Measurements from ENCODE around the gene SLC17A7.
"Not testable (repeated sequence)": the region's sequence is repeated elsewhere in the genome, so short reads cannot be mapped to it uniquely, and the experiment has no call there.

Gene SLC17A7

DNA sequence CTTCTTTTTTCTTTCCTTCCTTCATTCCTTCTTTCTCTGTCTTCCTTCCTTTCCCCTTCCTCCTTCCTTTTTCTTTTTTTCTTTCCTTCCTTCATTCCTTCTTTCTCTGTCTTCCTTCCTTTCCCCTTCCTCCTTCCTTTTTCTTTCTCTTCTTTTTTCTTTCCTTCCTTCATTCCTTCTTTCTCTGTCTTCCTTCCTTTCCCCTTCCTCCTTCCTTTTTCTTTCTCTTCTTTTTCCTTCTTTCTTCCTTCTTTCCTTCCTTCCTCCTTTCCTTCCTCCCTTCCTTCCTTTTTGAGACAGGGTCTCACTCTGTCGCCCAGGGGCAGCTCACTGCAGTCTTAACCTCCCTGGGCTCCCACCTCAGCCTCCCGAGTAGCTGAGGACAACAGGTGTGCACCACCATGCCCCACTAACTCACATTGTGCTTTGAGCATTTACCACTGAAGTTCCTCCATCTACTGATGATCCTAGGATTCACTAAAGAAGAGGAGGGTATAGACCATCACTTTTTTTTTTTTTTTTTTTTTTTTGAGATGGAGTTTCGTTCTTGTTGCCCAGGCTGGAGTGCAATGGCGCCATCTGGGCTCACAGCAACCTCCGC lies 2.9 kb upstream of the SLC17A7 start:
- not testable (repeated sequence) for DNase-seq (ENCODE audit: low read depth)

DNA sequence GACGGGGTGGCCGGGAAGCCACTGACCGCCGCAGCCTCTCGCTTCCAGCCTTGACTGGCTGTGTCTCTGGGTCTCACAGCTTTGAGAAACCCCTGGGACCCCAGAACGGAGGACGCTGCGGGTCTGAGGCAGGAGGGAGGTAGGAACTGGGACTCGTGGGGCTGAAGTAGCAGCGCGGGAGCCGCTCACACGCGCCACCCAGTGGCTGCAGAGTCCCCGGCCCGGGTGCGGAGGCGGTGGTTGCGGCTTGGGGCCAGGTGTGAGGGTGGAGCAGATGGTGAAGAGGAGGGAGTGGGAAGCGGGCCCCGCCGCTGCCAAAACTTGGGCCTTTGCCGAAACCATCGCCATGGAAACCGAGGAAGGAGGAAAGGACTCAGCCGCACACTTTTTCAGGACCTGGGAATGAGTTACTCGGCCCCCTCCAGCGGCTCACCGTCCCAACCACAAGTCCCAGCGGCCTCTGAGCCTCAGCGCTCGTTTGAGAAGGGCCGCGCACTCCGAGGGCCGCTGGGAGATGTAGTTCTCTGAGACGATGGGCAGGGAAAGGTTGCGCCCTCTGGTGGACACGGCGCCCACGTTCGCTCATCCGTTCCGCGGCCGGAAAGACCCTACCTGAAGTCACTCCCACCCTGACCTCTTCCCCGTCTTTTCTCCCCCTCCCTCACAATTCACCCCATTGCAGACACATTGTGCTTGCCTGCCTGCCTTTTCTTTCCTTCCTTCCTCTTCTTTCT lies 2.2 kb upstream of the SLC17A7 start:
- DNase-seq (ENCODE audit: low read depth), result peak; percentile 92

DNA sequence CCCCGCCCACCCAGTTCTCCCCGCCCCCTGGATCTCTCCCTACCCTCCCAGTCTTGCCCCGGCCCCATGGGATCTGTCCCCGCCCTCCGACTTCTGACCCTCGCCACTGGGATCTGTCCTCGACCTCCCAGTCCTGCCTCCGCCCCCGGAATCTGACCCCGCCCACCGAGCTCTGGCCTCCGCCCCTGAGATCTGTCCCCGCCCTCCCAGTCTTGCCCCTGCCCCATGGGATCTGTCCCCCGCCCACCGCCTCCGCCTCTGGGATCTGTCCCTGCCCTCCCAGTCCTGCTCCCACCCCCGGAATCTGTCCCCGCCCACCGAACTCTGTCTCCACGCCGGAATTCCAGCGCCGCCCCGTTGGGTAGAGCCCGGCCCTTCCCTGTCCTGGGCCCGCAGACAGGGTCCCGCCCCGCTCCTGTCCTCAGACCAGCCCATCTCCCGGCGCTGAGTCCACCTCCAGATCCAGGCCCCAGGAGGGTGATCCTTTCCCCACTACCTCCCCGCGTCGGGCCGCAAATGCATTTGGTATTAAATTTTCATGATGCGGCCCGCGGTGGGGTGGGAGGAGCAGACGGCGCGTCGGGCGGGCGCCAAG lies 1.5 kb upstream of the SLC17A7 start:
- peak; percentile 71 for DNase-seq (ENCODE audit: low read depth)

DNA sequence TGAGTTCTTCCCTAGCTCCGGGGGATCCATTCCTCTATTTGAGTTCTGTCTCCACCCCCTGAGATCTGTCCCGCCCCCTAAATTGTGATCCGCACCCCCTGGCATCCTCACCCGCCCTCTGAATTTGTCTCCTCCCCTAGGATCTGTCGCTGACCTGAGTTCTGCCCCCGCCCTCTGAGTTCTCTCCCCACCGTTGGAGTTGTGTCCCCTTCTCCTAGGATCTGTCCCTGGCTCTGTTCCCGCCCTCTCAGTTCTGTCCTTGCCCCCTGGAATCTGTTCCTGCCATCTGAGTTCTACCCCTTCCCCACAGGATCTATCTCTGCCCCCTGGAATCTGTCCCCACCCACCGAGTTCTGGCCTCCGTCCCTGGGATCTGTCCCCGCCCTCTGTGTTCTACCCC lies 1.0 kb upstream of the SLC17A7 start:
- DNase-seq (ENCODE audit: low read depth), result no peak

DNA sequence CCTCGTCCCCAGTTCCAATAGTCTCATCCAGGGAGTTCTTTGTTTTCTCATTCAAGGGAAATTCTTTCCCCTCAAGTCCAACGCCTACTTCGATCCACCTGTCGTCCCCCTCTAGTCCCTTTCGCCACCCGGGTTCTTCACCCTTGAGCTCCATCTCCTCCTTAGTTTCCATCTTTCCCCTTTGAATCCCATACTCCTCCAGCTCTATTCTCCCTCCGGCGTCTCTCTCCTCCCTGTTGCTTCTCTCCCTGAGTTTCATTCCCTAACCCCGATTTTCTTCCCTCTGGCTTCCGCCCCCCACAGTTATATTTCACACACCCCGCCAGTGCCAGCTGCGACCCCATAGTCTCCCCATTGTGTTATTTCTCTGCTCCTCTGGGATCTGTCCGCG lies 628 bp upstream of the SLC17A7 start:
- no peak for DNase-seq (ENCODE audit: low read depth)

DNA sequence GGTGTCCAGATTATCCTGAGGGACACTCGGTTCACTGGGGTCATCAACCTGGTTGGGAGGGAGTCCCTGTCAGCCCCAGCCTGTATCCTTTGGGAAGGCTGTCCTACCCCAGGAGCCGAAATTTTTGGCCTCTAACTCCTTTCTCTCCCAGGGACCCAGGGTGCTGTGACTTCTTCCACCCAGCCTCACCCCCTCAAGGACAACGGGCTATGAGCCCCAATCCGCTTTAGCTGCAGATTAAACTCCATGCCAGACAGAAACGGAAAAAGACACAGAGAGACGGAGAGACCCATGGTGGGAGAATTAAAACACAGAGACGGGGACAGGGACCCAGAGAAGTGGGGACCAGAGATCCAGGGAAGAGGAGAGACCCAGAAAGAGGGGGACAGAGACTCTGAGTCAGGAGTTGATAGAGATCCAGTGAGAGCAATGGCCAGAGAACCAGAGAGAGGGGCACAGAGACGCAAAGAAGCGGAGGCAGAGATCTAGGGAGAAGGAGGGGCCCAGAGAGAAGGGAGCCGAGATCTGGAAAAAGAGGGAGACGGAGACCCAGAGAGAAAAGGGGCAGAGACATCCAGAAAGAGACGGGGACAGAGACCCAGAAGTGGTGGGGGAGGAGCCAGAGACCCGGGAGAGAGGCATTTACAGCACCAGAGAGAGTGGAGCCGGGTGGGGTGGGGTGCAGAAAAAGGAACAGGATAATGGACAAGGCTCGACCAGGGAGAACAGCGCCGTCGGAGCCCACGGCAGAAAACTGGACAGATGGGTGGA lies 703 bp downstream of the SLC17A7 start:
- no peak for DNase-seq (ENCODE audit: low read depth)

DNA sequence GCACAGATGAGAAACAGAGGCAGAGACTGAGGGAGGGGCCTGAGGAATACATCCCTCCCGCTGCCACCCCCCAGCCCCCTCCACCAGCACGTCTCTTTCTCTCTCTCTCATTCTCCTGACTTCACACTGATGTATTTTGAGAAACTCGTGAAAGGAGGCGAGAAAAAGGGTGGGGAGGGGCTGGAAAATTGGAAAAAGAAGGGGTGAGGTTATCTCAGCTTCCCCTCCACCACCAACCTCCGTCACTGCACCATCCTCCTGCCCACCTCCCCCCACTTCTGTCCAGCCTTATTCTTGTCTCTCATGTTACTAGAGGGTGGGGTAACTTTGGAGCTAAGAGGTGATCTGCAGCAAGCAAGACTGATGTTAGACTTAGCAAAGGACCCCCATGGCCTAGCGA lies 1.5 kb downstream of the SLC17A7 start:
- no peak for DNase-seq (ENCODE audit: low read depth)

DNA sequence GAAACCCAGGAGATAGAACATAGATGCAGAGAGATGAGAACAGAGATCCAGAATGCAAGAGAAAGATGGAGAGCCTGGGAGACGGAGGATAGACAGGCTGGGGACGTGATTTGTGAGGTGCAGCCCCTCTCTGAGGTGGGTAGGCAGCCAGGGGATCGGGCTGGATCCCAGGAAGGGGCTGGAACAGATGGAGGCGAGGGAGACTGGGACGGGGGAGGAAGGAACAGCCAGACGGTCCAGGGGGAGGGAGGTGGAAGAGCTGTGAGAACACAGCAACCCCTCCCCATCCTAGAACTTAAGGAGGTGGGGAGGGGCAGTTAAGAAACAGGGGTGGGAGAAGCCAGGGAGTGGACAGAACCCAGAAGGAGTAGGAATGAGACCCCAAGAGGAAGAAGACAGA lies 3.1 kb downstream of the SLC17A7 start:
- DNase-seq (ENCODE audit: low read depth), result no peak

DNA sequence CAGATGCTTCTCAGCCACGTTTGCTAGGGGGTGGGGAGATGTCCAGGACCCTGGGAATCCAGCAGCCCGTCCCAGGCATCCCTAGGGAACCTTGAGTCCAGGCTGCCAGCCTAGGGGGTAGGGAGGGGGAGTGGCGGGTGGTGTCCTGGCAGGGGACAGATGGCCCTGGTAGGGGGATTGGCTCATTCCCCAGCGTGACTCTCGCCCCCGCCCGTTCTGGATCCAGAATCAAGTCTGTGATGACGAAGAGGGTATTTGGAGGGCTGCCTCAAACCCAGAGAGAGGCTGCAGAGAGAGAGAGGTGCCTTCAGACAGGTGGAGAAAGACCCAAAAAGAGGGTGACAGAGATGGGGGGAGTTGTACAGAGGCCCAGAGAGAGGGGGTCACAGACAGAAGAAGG lies 4.1 kb downstream of the SLC17A7 start:
- DNase-seq (ENCODE audit: low read depth), result no peak

DNA sequence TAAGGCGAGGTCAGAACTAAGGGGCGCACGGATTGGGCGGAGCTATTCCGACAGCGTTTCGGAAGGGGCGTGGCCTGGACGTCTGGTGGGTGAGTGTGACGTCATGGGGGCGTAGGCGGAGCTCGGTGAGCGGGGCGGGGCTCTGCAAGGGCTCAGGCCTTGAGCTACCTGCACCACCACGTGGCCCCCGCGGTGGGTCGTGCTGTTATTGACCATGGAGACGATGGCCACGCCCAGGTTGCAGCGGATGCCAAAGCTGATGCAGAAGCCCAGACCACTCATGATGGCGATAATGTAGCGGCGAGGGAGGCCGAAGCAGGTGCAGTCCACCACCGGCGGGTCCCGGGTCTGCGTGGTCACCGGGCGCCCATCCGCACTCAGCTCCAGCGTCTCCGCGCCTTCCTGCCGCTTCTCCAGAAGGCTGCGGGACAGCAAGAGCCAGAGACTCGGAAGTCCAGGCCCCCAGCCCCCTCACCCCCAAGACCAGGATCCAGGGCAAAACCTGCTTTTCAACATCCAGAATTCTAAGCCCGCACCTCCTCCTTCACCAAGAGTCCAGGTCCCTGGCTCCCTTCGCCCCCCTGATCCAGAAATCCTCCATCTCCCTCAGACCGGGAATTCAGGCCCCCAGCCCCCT lies 4.8 kb downstream of the SLC17A7 start:
- no peak for DNase-seq (ENCODE audit: low read depth)

DNA sequence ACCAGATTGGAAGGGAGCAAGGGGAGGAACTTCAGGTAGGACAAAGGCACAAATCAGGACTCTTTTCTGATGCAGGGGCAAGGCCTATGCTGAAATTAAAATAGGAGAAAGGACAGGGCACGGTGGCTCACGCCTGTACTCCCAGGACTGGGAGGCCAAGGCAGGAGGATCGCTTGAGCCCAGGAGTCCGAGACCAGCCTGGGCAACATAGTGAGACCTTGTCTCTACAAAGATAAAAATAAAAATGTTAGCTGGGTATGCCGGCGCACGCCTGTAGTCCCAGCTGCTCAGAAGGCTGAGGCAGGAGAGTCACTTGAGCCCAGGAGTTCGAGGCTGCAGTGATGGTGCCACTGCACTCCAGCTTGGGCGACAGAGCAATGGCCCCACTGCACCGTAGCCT lies 5.7 kb downstream of the SLC17A7 start:
- DNase-seq (ENCODE audit: low read depth), result no peak

DNA sequence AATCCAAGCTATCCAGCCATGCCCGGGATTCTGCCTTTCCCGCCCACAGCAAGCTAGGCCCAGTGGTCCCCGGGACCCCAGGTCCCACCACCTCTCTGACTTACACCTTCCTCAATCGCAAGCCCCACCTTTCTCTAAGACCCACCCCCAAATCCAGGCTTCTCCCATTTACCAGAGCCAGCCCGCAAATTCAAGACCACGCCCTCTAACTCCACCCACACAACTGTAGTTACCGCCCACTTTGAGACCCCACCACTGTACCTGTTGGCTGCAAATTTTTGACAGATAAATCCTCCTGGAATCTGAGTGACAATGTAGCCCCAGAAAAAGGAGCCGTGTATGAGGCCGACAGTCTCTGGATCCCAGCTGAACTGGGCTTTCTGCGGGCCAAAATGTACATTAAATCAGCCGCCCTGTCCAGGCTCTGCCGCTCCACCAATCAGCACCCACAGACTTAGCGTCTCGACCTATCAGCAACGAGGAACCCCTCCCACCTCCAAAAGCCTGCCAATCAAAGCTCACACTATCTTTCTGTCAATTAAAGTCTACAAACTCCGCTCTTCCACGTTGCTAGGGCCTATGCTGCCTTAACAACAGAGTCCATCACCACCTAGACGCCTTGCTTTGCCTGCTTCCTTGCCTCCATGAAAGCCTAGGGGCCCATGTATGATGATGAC lies 6.3 kb downstream of the SLC17A7 start:
- no peak for DNase-seq (ENCODE audit: low read depth)

DNA sequence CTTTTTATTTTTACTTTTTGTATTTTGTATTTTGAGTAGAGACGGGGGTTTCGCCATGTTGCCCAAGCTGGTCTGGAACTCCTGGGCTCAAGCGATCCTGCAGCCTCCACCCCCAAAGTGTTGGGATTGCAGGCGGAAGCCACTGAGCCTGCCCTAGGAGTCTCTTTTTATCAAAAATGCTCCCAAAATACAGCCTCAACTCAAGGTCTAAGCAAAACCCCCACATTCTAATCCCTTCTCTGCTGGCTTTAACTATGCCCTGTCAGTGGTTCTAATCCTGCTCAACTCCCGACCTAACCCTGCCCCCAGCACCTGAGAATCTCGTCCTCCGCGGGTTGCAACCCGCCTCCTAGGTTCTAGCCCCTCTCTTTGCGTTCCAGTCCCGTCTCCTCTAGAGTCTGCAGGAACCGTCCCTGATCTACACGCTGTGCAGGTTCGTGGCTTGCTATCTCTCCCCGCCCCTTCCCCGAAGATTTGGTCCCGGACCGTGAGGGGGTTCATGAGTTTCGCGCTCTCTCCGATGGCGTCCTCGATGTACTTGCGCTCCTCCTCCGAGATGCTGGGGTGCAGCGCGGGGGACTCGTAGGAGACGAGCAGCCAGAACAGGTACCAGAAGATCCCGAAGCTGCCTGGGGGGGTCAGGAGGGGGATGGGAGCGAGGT lies 8.0 kb downstream of the SLC17A7 start:
- no peak for DNase-seq (ENCODE audit: low read depth)

DNA sequence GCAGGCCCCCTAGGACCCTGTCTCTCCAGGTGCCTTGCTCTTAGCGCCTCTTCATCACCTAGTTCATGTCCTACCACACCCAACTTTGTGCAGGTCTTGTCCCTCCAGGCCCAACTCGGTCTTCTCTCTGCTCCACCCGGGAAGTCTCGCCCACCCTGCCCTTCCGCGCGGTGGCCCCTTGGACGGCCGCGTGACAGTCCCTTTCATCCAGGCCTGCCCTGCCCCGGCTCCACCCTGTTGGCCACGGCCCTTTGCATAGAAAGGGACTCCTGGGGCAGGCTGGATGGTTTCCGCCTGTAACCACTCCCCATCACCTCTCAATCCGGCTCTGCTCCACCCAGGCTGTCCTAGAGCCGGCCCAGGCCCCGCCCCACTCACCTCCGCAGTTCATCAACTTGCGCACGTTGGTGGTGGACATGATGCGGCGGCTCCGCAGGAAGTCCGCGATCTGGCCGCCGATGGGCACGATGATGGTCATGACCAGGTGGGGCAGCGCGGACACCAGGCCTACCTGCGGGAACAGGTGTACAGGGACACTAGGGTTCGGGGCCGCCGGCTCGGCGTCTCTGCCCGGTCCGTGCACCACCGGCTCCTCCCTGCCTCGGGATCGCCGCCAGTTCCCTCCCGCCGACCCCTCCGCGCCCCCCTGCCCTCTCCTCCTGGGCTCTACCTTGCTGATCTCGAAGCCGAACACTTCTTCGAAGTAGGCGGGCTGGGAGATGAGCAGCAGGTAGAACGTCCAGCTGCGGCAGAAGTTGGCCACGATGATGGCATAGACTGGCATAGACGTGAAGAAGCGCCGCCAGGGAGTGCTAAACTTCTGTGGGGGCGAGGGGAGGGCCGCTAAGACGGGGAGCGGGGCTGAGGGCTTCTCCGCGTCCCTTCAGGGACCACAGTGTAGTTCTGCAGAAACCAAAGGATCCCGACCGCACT lies 8.9 kb downstream of the SLC17A7 start:
- no peak for DNase-seq (ENCODE audit: low read depth)

DNA sequence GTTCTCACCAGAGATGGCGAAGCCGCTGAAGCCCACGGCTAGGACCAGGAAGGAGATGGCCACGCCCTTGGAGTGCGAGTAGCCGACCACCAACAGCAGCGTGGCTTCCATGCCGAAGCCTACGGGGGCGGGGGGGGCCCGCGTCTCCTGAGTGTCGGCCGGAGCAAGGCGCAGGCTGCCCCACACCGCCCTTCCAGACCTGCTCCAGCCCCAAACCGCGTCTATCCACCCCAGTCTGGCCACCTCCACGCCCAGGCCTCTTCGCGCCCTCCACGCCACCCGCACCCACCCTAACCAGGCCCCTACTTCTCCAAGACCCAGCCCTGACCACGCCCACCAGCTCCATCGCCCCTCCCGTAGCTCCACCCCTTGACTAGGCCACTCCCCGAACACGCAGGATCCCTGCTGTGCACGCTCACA lies 10.0 kb downstream of the SLC17A7 start:
- no peak for DNase-seq (ENCODE audit: low read depth)

DNA sequence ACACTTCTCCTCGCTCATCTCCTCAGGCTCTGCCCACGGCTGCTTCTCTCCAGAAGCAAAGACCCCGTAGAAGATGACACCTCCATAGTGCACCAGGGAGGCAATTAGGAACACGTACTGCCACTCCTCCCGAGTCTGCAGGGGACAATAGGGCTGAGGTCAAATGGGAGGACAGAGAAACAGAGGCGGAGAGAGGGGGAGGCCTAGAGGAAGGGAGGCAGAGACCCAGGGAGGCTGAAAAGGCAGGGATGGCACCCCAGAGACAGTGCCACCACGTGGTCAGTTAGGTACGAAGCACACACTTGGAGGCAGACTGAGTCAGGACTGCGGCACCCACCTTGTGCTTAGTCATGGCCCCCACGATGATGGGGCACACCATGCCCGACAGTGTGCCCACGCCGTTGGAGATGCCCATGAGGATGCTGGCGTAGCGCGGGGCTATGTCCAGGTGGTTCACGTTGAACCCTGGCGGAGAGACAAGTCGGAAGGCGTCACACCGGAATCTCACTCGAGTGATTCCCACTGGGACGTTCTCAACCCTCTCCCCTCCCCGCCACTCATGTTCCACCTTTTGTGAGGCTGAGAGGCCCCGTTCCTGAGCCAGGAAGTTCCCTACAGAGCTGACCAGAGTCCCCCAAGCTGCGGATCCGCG lies 10.5 kb downstream of the SLC17A7 start:
- no peak for DNase-seq (ENCODE audit: low read depth)

DNA sequence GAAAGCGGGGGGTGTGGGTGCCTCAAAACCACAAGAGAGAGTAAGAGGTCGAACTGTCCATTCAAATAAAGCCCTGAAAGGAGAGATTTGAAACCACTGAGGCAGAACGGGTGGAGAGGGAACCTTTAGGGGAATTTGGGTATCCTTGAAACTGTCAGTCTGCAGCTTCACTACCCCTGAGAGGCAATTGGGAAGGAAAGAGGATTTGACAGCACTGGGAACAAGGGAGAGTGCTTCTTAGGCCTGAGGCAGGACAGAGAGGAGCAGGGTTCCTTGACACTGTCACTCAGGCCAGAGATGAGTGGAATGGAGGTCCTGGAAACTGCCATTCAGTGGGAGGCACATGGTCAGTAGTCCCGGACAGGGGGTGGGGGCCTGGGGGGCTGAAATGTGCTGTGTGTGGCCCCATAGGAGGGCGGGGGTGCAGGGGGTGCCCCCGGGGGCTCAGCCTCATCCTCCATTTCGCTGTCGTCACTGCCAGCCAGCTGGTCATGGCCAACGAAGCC lies 11.1 kb downstream of the SLC17A7 start:
- DNase-seq (ENCODE audit: low read depth), result no peak

DNA sequence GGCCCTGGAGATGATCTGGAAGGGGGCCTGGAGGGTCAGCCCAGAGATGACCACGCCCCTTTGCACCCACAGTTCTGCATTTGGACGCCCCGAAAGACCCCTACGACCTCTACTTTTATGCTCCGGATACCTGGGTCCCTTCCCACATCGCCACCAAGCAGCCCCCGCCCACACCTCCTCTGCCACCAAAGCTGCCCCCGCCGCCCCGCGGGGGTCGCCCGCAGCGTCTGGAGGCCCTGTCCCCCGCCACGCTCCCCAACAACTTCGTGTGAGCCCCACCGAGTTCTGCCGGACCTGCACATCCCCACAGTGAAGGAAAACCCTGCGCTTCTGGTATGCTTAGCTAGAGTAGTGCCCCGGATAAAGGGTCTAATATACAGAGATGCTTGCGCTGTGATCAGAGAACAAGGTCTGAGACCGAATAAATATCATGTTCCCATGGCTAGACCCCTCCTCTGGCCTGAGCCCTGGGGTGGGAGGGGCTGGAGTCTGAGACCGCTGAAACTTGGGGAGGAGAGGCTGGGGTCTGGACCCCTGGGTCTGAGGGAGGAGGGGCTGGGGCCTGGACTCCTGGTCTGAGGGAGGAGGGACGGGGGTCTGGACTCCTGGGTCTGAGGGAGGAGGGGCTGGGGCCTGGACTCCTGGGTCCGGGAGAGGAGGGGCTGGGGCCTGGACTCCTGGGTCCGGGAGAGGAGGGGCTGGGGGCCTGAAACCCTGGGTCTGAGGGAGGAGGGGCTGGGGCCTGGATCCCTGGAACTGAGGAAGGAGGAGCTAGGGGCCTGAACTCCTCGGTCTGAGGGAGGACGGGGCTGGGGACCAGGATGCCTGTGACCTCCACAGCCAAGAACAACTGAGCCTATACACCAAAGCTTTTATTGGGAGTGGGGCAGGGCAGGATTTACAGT lies 12.5 kb downstream of the SLC17A7 start:
- no peak for DNase-seq (ENCODE audit: low read depth)

Measured in stromal cell of bone marrow (primary cell).